GM12801 (cell line): Measurements from ENCODE around the gene CYB5RL.

Experiments used
- TF ChIP-seq, protein P1 (sequence below): IDR thresholded peaks from one replicate; pipeline ENCODE4 v1.5.1; 2011; ENCODE audit warnings: control low read depth; ENCODE audit not compliant: insufficient read length; ENCODE audit errors: extremely low read depth

CYB5RL gene

DNA sequence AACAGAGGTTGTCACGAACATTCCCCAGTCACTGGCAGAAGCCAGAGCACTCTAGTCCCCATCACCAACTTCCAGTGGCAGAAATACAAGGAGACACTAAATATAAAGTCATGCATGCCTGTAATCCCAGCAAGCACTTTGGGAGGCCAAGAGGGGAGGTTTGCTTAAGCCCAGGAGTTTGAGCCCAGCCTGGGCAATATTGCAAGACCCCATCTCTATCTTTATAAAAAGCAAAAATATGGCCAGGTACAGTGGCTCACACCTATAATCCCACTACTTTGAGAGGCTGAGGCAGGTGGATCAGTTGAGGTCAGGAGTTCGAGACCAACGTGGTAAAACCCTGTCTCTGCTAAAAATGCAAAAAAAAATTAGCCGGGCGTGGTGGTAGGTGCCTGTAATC, 6.4 kb downstream of the CYB5RL start:
- TF ChIP-seq, protein P1, sequence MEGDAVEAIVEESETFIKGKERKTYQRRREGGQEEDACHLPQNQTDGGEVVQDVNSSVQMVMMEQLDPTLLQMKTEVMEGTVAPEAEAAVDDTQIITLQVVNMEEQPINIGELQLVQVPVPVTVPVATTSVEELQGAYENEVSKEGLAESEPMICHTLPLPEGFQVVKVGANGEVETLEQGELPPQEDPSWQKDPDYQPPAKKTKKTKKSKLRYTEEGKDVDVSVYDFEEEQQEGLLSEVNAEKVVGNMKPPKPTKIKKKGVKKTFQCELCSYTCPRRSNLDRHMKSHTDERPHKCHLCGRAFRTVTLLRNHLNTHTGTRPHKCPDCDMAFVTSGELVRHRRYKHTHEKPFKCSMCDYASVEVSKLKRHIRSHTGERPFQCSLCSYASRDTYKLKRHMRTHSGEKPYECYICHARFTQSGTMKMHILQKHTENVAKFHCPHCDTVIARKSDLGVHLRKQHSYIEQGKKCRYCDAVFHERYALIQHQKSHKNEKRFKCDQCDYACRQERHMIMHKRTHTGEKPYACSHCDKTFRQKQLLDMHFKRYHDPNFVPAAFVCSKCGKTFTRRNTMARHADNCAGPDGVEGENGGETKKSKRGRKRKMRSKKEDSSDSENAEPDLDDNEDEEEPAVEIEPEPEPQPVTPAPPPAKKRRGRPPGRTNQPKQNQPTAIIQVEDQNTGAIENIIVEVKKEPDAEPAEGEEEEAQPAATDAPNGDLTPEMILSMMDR, result no peak

DNA sequence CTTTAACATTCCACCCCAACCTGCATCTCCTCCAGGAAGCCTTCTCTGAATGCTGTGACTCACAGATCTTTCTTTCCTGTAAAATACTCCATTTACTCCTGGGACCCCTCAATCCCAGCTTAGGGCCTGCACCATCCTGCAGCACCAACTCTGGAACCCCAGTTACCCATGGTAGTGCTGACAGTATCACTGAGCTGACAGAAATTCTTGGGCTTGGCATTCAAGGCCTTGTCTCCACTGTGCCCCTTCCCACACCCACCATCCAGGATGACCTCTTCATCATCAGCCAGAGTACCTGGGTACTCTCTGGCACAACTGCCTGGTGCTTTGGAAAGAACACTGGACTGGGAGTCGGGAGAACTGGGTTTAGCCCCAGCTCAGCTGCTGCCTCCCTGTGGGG, 8.3 kb downstream of the CYB5RL start:
- TF ChIP-seq, protein P1, result no peak

DNA sequence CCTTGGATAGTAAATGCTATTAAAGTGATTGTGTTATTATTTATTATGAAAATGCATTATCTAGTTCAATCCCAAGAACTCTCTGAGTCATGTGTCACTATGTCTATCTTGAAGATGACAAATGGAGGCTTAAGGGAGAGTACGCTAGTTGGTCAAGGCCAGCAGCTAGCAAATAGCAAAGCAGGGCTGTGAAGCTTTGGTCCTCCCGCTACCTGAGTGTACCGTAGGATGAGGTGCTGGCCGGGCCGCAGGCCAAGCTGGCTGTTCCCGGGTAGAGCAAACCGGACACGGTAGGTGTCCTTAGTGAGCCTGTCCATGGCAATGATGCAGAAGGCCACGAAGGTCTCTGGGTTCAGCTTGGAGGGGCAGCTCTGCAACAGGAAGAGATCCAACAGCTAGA, 9.3 kb downstream of the CYB5RL start:
- TF ChIP-seq, protein P1, result no peak

DNA sequence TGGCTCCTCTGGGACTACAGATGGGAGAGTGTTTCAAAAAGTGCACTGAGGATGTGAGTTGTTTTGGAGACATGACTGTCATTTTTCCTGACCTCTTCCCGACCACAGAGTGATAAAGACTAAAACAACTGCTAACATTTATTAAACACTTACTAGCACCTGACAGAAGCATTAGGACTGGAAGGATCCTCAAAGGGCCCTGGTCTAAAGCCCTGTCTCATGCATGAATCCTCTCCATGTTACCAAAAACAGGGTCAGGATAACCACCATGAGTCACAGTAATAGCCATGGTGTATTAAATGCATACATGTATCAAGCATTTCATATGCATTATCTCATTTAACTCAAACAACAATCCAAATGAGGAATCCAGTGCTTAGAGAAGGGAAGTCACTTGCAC, 11.5 kb downstream of the CYB5RL start:
- TF ChIP-seq, protein P1, result no peak

DNA sequence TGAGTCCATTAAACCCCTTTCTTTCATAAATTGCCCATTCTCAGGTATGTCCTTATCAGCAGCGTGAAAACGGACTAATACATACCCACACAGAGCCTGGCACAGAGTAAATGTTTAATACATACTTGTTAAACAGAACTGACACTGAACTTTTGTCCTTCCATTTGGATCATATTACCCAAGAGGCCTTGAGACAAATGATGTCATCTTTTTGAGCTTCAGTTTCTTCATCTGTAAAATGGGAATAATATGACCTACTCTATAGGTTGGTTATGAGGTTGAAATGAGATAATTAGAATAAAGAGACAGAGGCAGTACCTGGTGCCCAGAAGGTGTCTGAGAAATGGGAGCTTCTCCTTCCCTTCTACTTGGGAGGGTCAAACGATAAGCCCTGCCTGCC, 13.8 kb downstream of the CYB5RL start:
- TF ChIP-seq, protein P1, result no peak

DNA sequence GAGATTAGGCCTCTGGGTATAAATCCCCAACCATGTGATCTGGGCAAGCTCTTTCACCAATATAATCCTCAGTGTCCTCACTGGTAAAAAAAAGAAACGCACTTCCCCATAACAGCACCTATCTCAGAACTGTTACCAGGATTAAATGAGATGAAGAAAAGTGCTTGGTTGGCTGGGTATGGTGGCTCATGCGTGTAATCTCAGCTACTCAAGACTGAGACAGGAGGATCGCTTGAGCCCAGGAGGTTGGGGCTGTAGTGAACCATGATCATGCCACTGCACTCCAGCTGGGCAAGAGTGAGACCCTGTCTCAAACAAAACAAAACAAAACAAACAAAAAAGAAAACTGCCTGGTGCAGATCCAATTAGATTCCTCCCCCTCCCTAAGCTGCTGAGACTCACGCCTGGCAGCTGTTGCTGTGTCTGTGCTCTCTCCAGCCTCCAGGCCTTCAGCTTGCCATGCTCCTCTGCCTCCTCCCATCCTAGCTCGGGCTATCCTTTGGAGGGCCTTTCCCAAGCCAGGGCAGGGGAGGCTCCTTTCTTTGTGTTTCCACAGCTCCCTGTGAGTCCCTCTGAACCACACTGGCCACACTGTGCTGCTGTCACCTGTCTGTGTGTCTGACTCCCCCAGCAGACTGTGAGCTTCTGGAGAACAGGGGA, 19.0 kb downstream of the CYB5RL start:
- TF ChIP-seq, protein P1, result no peak

DNA sequence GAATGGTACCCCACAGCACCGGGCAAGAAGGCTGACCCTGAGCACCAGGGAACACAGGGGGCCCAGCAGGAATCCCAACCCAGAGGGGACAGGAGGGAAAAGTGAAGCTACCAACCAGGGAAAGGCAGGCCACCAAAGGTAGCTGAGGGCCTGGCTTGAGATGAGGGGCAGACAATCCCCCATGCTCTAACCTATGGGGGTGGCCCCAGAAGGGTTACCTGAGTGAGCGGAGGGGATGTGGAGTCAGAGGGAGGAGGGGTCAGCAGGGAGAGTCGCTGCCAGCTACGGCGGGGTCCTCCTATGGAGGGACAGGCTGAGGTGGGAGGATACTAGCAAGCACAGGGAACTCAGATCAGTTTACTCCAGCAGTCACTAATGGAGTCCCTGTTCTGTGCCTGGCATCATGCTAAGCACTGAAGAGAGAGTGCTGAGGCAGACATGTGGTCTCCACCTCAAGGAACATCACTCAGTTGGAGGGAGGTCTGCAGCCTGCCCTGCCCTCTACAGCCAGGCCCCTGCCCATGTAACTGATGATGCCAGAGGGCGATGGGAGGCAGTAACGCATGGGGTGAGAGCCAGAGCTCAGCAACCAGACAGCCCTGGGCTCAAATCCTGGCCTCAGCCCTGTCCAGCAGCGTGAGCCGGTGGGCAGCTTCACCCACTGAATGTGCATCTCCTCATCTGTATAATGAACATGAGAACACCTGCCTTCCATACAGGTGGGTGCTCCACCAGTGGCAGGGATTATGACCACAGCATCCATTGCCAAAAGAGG, 21.3 kb downstream of the CYB5RL start:
- TF ChIP-seq, protein P1, result no peak
